Measurements from ENCODE around the gene TRIB2.
A peak's percentile ranks its signal among the peaks of the same experiment; 100 is the strongest.

TRIB2 gene

DNA sequence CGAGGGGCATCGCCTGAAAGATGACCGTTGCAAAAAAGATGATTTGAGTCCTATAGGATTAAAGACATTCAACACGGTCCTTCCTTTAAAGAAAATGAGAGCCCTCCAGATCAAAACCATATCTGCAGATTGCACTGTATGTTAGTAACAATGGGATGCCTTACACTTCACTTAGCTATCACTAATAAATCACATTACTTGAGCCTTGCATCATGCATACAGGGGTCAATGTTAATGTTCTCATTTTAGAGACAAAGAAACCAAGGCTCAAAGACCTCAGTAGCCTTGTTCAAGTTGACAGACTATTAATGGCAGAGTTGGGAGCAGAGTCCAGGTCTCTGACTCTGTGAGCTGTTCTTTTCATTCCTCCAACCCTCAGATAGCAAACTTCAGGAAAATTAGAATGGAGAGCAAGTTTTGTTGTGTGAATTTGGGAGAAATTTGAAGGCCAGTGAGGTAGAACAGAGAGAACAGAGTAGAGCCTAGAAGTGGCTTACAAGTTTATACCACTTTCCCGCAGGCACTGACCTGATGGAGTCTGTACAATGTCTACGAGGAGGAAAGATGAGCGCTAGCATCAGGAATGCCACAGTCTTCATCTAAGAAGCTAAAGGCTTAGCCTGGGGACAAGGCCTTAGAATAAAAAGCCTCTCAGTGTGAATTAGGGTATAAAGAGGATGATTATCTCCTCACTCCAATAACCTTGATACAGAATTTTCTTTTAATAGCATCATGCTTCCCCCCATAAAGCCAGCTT is 48.3 kb downstream of the TRIB2 start:
- Histone ChIP-seq H3K27me3 (replicated peaks in 2 of 5; ENCODE audit: control insufficient read depth in 4 of 5, insufficient read depth in 5 of 5, low read length in 4 of 5) (peaks cover 0 to 45% (median 16%) of the 10 kb centered on the region in 5 experiments), H3K4me1 (ENCODE audit: control extremely low read depth in 1 of 4, control insufficient read depth in 4 of 4, insufficient read depth in 4 of 4, low read length in 3 of 4) (no peaks in the 10 kb centered on the region), H3K4me3 (ENCODE audit: control insufficient read depth in 1 of 7, extremely low read depth in 1 of 7, insufficient read depth in 4 of 7, low read depth in 2 of 7, low read length in 6 of 7) (no peak overlapping the region), H3K36me3 (ENCODE audit: control insufficient read depth in 4 of 4, insufficient read depth in 4 of 4, low read length in 3 of 4) (no peaks in the 10 kb centered on the region), H3K27ac (ENCODE audit: insufficient read depth in 1 of 2, low read depth in 1 of 2, low read length in 2 of 2, poor library complexity in 1 of 2, severe bottlenecking in 2 of 2) (no peak overlapping the region), H3K9me3 (ENCODE audit: control extremely low read depth in 1 of 5, control insufficient read depth in 4 of 5, insufficient read depth in 2 of 5, low read depth in 1 of 5, low read length in 4 of 5) (peaks cover 0 to 3% (median 2%) of the 10 kb centered on the region in 5 experiments)
- POLR2A ChIA-PET: interaction anchor here (0.6 to 0.7 kb wide), 2 partner anchors 173 to 1285 kb away, joined by 3 read pairs; no protein-coding TSS in a partner anchor
- WGBS (ENCODE audit: insufficient coverage): 100% methylated on average over 6 of the region's 7 CpGs
- no peak for DNase-seq
- CTCF ChIA-PET: no interaction called here

DNA sequence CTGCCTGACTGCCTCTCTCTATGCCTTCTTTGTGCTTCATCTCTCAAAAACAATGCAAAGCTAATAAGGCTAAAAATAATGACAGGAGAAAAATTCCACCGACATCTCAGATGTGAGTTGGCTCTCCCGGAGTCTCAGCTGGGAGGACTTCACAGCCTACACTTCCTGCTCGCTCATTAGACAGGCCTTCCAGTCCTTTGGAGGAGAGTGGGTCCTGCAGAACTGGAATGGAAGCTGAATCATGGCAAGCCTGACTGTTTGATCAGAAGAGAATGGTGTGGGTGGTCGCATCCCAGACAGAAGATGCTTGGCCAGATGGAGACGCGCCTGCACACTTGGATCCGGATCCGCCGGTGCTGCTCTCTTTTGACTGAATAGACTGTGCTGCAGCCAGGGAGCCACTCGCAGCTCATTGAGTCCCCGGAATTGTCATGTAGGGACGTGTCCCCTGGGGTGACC is 49.7 kb downstream of the TRIB2 start:
- H3K36me3 ChIP-seq (ENCODE audit: control insufficient read depth in 4 of 4, insufficient read depth in 4 of 4, low read length in 3 of 4): no peaks in the 10 kb centered on the region
- WGBS (ENCODE audit: insufficient coverage): 93% methylated on average over 10 of the region's 12 CpGs
- H3K4me1 ChIP-seq (ENCODE audit: control extremely low read depth in 1 of 4, control insufficient read depth in 4 of 4, insufficient read depth in 4 of 4, low read length in 3 of 4): no peaks in the 10 kb centered on the region
- no peak overlapping the region for H3K27ac ChIP-seq (ENCODE audit: insufficient read depth in 1 of 2, low read depth in 1 of 2, low read length in 2 of 2, poor library complexity in 1 of 2, severe bottlenecking in 2 of 2)
- DNase-seq: no peak
- no peak overlapping the region for H3K4me3 ChIP-seq (ENCODE audit: control insufficient read depth in 1 of 7, extremely low read depth in 1 of 7, insufficient read depth in 4 of 7, low read depth in 2 of 7, low read length in 6 of 7)
- H3K27me3 ChIP-seq (replicated peaks in 2 of 5; ENCODE audit: control insufficient read depth in 4 of 5, insufficient read depth in 5 of 5, low read length in 4 of 5): peaks cover 4 to 58% (median 17%) of the 10 kb centered on the region in 5 experiments
- peaks cover 0 to 3% (median 2%) of the 10 kb centered on the region in 5 experiments for H3K9me3 ChIP-seq (ENCODE audit: control extremely low read depth in 1 of 5, control insufficient read depth in 4 of 5, insufficient read depth in 2 of 5, low read depth in 1 of 5, low read length in 4 of 5)
- POLR2A ChIA-PET: no interaction called here
- CTCF ChIA-PET: interaction anchor here (1.2 kb wide), 1 partner anchor 10 kb away, joined by 3 read pairs; no protein-coding TSS in a partner anchor

DNA sequence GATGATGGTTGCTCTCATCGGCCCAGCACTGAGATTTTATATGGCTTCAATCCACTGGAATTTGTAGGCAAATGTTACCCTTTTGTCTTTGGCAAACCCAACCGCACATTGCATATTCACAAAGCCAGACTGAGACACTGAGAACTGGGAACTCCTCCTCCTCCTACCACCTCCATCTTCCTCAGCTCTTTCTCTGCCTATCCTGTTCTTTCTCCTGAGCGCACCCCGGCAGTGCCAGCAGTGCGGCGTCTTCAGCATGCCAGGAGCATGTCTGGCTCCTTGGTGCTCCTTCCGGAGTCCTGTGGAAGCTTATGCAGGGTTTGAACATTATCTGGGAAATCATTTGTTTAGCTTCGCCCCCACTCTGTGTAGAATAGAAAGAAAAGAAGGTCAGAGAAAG is 50.8 kb downstream of the TRIB2 start:
- Histone ChIP-seq H3K36me3 (ENCODE audit: control insufficient read depth in 4 of 4, insufficient read depth in 4 of 4, low read length in 3 of 4) (no peaks in the 10 kb centered on the region), H3K27me3 (replicated peaks in 2 of 5; ENCODE audit: control insufficient read depth in 4 of 5, insufficient read depth in 5 of 5, low read length in 4 of 5) (peaks cover 4 to 61% (median 17%) of the 10 kb centered on the region in 5 experiments), H3K4me1 (ENCODE audit: control extremely low read depth in 1 of 4, control insufficient read depth in 4 of 4, insufficient read depth in 4 of 4, low read length in 3 of 4) (no peaks in the 10 kb centered on the region), H3K27ac (ENCODE audit: insufficient read depth in 1 of 2, low read depth in 1 of 2, low read length in 2 of 2, poor library complexity in 1 of 2, severe bottlenecking in 2 of 2) (no peak overlapping the region), H3K4me3 (ENCODE audit: control insufficient read depth in 1 of 7, extremely low read depth in 1 of 7, insufficient read depth in 4 of 7, low read depth in 2 of 7, low read length in 6 of 7) (no peak overlapping the region), H3K9me3 (ENCODE audit: control extremely low read depth in 1 of 5, control insufficient read depth in 4 of 5, insufficient read depth in 2 of 5, low read depth in 1 of 5, low read length in 4 of 5) (peaks cover 0 to 3% (median 2%) of the 10 kb centered on the region in 5 experiments)
- WGBS (ENCODE audit: insufficient coverage): 100% methylated on average over 2 of the region's 8 CpGs
- CTCF ChIA-PET: no interaction called here
- POLR2A ChIA-PET: no interaction called here
- DNase-seq: no peak

DNA sequence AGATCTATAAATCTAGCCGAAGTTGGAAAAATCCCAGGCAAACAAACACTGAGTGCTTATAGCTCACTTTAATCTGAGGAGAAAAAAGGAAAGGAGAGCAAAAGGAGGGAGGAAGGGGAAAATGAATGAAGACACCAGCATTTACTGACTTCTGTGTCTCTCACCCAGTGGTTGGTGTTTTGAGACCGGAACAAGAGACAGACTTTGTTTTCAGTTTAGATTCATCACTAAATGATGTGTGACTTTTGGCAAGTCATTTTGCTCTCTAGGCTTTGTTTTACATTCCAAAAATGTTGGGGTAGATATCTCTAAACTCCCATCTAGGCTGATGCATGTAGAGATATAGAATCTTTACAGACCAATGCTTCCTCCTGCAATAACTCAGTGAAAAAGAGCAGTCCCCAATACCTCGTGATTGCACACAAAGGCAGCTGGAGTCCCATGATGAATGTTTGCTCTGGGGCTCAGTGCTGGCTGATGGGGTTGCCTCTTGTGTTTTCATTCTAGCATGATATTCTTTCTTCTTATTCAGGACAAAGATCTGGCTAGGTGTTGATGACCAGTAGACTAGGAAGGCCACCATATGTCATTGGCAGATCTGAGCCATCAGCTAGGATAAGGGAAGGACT is 51.4 kb downstream of the TRIB2 start:
- H3K4me1 ChIP-seq (ENCODE audit: control extremely low read depth in 1 of 4, control insufficient read depth in 4 of 4, insufficient read depth in 4 of 4, low read length in 3 of 4): no peaks in the 10 kb centered on the region
- peak in 1 of 3 donors; percentile 10 for DNase-seq
- ChIA-PET POLR2A (no interaction called here), CTCF (no interaction called here)
- no peaks in the 10 kb centered on the region for H3K36me3 ChIP-seq (ENCODE audit: control insufficient read depth in 4 of 4, insufficient read depth in 4 of 4, low read length in 3 of 4)
- H3K27me3 ChIP-seq (replicated peaks in 2 of 5; ENCODE audit: control insufficient read depth in 4 of 5, insufficient read depth in 5 of 5, low read length in 4 of 5): peaks cover 4 to 61% (median 17%) of the 10 kb centered on the region in 5 experiments
- H3K4me3 ChIP-seq (ENCODE audit: control insufficient read depth in 1 of 7, extremely low read depth in 1 of 7, insufficient read depth in 4 of 7, low read depth in 2 of 7, low read length in 6 of 7): no peak overlapping the region
- no peak overlapping the region for H3K27ac ChIP-seq (ENCODE audit: insufficient read depth in 1 of 2, low read depth in 1 of 2, low read length in 2 of 2, poor library complexity in 1 of 2, severe bottlenecking in 2 of 2)
- peaks cover 0 to 3% (median 2%) of the 10 kb centered on the region in 5 experiments for H3K9me3 ChIP-seq (ENCODE audit: control extremely low read depth in 1 of 5, control insufficient read depth in 4 of 5, insufficient read depth in 2 of 5, low read depth in 1 of 5, low read length in 4 of 5)
- WGBS (ENCODE audit: insufficient coverage): 83% methylated on average over 1 of the region's 3 CpGs

DNA sequence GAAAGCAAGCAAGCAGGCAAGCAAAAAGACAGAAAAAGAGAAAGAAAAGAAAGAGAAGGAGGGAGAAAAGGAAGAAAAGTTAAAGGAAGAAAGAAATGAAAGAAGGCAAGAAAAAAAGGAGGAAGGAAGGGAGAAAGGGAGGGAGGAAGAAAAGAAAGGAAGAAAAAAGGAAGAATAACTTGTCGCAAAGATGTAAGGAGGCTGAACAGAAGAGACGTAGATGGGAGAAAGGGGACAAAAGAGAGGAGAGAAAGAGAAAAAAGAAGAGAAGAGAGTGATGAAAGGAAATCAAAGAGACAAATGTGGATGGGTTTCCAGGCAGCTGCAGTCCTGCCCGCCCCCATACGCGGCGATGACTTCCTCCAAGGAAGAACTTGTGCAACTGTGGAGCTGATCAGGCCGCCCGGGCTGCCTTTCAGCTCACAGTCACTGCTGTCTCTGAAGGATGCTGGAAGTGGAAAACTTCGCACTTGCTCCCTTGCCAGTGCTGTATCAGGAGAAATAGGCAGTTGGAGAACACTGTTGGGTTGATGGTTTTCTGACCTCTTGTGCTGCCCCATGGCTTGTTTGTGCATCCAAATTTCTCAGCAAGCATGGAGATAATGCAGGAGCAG is 52.9 kb downstream of the TRIB2 start:
- 21% methylated on average over 9 of the region's 9 CpGs for WGBS (ENCODE audit: insufficient coverage)
- Histone ChIP-seq H3K4me3 (ENCODE audit: control insufficient read depth in 1 of 7, extremely low read depth in 1 of 7, insufficient read depth in 4 of 7, low read depth in 2 of 7, low read length in 6 of 7) (no peak overlapping the region), H3K9me3 (ENCODE audit: control extremely low read depth in 1 of 5, control insufficient read depth in 4 of 5, insufficient read depth in 2 of 5, low read depth in 1 of 5, low read length in 4 of 5) (no peaks in the 10 kb centered on the region), H3K27ac (ENCODE audit: insufficient read depth in 1 of 2, low read depth in 1 of 2, low read length in 2 of 2, poor library complexity in 1 of 2, severe bottlenecking in 2 of 2) (no peak overlapping the region), H3K4me1 (ENCODE audit: control extremely low read depth in 1 of 4, control insufficient read depth in 4 of 4, insufficient read depth in 4 of 4, low read length in 3 of 4) (no peaks in the 10 kb centered on the region), H3K27me3 (replicated peaks in 2 of 5; ENCODE audit: control insufficient read depth in 4 of 5, insufficient read depth in 5 of 5, low read length in 4 of 5) (peaks cover 4 to 65% (median 17%) of the 10 kb centered on the region in 5 experiments), H3K36me3 (ENCODE audit: control insufficient read depth in 4 of 4, insufficient read depth in 4 of 4, low read length in 3 of 4) (no peaks in the 10 kb centered on the region)
- DNase-seq: peak in 2 of 3 donors; percentile 8 to 14
- ChIA-PET POLR2A (no interaction called here), CTCF (interaction anchor here (0.7 kb wide), 1 partner anchor 25 kb away, joined by 3 read pairs; no protein-coding TSS in a partner anchor)

DNA sequence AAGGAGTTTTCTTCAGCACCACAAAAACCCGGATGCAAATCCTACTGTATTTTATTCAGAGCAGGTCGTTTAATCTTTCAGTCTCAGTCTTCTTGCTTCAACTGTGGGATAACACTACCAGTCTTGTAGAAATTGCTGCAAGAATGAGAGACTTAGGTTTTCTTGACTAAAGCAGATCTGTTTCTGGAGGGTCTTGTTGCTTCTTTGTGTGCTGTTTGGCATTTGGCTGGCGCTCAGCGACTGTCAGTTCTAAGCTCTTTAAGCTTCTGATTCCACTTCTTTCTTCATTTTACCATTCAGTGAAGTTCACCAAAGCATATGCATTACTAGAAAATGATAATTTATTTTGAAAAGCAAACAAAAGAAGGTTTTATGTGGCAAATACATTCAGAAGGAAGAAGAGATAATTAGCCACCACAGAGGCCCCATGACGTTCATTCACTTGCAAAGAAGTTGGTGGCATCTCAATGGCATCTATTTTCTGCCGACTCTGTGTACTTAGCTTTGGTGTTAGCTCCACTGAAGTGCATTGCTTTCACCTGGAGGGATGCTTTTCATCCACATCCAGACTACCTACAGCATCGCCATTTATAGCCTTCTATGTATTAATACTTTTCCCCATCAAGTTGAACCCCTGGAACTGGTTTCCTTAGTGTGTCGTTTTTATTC is 53.7 kb downstream of the TRIB2 start:
- Histone ChIP-seq H3K27ac (ENCODE audit: insufficient read depth in 1 of 2, low read depth in 1 of 2, low read length in 2 of 2, poor library complexity in 1 of 2, severe bottlenecking in 2 of 2) (no peak overlapping the region), H3K36me3 (ENCODE audit: control insufficient read depth in 4 of 4, insufficient read depth in 4 of 4, low read length in 3 of 4) (no peaks in the 10 kb centered on the region), H3K27me3 (replicated peaks in 2 of 5; ENCODE audit: control insufficient read depth in 4 of 5, insufficient read depth in 5 of 5, low read length in 4 of 5) (peaks cover 4 to 69% (median 17%) of the 10 kb centered on the region in 5 experiments), H3K9me3 (ENCODE audit: control extremely low read depth in 1 of 5, control insufficient read depth in 4 of 5, insufficient read depth in 2 of 5, low read depth in 1 of 5, low read length in 4 of 5) (peaks cover 0 to 6% (median 0%) of the 10 kb centered on the region in 5 experiments), H3K4me3 (ENCODE audit: control insufficient read depth in 1 of 7, extremely low read depth in 1 of 7, insufficient read depth in 4 of 7, low read depth in 2 of 7, low read length in 6 of 7) (no peak overlapping the region), H3K4me1 (ENCODE audit: control extremely low read depth in 1 of 4, control insufficient read depth in 4 of 4, insufficient read depth in 4 of 4, low read length in 3 of 4) (no peaks in the 10 kb centered on the region)
- ChIA-PET CTCF (interaction anchor here (0.7 to 1.3 kb wide), 3 partner anchors 15 to 237 kb away, joined by 3 to 4 read pairs (median 3); no protein-coding TSS in a partner anchor), POLR2A (no interaction called here)
- 48% methylated on average over 6 of the region's 8 CpGs for WGBS (ENCODE audit: insufficient coverage)
- no peak for DNase-seq
